DOHH2 (cell line): ENCODE measurements around the gene ITGB7.

Experiments
- CTCF ChIP-seq: fragments of 200-600 bp; sonication (generic); IDR thresholded peaks from one replicate; pipeline ENCODE4 v1.5.1; 2014; ENCODE audit warnings: antibody characterized with exemption, mild to moderate bottlenecking, low read depth, low read length; ENCODE audit not compliant: poor library complexity, severe bottlenecking
- EZH2phosphoT487 ChIP-seq: fragments of 200-600 bp; sonication (generic); IDR thresholded peaks from 2 replicates; pipeline ENCODE4 v1.6.1; 2017; ENCODE audit warnings: borderline replicate concordance, mild to moderate bottlenecking, antibody characterized with exemption, low read length, moderate library complexity, mixed read lengths

DNA sequence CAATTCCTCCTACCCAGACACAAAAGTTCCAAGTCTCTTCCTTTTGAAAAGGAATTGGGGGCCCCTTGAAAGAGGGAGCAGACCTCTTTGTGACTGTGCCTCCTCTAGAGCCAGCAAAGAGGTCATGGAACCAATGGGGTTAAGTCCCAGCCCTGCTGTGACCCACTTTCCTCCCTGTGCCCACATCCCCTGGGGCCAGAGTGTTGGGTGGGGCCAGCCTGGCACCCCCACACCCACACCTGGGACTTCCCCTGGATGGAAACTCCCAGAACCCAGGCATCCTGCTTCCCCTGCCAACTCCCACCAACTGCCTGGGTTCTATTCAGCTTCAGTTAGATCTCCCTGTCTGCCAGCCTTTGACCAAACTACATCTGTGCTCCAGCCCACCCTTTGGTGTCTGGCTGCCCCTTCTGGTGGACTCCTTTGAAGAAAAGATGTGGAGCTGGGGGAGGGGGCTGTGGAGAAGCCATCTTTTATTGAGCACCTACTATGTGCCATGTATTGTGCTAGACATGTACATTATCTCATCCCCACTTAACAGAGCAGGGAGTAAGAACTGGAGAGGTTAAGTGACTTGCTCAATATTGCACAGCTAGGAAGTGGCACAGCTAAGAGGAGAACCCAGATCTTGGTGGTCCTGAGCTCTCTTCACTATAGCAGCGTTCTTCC is 29.5 kb upstream of the ITGB7 start:
- no peak for TF ChIP-seq CTCF
- no peak for TF ChIP-seq EZH2phosphoT487
